GM10248 (cell line): ENCODE measurements around the gene CARD11.

ENCODE experiments used
- CTCF ChIA-PET: fragments of 300-600 bp; sonication (Branson Sonifier 250); formaldehyde crosslinking; extraction: SDS; loops from one replicate; lab custom pipeline; 2021; ENCODE audit warnings: antibody characterized with exemption; lab: Yijun Ruan, JAX
- POLR2A ChIA-PET: fragments of 350-650 bp; sonication (Branson Sonifier 250); formaldehyde crosslinking; extraction: SDS; loops from one replicate; lab custom pipeline; 2020; ENCODE audit warnings: antibody characterized with exemption; lab: Yijun Ruan, JAX
- DNase-seq: peaks from one replicate; pipeline ENCODE4 v3.0.0; 2012; ENCODE audit errors: extremely low spot score
- TF ChIP-seq, protein P1 (sequence below): IDR thresholded peaks from 2 replicates; pipeline ENCODE4 v1.5.1; 2012; ENCODE audit warnings: mild to moderate bottlenecking, low read depth; ENCODE audit errors: extremely low read depth, missing control alignments, control extremely low read depth

Gene CARD11

DNA sequence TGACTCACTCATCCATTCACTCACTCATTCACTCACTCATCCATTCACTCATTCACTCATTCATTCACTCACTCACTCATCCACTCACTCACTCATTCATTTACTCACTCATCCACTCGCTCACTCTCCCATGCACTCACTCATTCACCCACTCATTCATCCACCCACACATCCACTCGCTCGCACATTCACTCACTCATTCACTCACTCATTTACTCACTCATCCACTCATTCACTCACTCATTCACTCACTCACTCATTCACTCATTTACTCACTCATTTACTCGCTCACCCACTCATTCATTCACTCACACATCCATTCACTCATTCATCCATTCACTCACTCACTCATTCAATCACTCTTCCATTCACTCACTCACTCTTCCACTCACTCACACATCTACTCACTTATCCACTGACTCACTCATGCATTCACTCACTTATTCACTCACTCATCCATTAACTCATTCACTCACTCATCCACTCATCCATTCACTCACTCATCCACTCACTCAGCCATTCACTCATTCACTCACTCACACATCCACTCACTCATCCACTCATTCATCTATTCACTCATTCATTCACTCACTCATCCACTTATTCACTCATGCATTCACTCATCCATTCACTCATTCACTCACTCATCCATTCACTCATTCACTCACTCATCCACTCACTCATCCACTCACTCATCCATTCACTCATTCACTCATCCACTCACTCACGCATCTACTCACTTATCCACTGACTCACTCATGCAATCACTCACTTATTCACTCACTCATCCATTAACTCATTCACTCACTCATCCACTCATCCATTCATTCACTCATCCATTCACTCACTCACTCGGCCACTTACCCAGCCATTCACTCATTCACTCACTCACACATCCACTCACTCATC lies 74.0 kb downstream of the CARD11 start:
- no peak for DNase-seq
- ChIA-PET CTCF (no interaction called here), POLR2A (no interaction called here)
- TF ChIP-seq, protein P1, sequence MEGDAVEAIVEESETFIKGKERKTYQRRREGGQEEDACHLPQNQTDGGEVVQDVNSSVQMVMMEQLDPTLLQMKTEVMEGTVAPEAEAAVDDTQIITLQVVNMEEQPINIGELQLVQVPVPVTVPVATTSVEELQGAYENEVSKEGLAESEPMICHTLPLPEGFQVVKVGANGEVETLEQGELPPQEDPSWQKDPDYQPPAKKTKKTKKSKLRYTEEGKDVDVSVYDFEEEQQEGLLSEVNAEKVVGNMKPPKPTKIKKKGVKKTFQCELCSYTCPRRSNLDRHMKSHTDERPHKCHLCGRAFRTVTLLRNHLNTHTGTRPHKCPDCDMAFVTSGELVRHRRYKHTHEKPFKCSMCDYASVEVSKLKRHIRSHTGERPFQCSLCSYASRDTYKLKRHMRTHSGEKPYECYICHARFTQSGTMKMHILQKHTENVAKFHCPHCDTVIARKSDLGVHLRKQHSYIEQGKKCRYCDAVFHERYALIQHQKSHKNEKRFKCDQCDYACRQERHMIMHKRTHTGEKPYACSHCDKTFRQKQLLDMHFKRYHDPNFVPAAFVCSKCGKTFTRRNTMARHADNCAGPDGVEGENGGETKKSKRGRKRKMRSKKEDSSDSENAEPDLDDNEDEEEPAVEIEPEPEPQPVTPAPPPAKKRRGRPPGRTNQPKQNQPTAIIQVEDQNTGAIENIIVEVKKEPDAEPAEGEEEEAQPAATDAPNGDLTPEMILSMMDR = no peak

DNA sequence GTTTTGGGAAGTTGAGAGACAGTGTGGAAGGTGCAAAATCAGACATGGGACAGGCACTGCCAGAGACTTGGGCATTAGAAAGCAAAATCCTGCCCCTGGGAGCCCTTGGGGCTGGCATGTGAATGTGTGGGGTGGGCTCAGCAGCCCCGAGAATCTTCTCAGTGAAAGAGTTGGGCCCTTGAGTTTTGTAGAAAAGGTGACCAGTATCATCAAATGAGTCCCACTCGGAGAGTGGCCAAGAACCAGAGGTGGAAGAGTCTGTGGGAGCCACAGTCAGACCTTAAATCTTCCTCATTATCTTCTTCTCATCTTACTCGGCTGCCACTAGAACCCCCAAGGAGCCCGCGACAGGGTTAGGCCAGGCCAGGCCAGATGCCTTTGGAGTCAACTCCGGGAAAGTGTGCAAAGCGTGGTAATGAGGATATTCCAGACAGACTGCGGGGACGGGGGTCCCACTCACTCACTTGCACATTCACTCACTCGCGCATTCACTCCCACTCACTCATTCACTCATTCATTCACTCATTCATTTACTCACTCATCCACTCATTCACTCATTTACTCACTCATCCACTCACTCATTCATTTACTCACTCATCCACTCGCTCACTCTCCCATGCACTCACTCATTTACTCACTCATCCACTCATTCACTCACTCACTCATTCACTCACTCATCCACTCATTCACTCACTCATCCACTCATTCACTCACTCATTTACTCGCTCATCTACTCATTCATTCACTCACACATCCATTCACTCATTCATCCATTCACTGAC lies 74.9 kb downstream of the CARD11 start:
- POLR2A ChIA-PET = no interaction called here
- DNase-seq = no peak
- TF ChIP-seq, protein P1 = no peak
- CTCF ChIA-PET = no interaction called here

DNA sequence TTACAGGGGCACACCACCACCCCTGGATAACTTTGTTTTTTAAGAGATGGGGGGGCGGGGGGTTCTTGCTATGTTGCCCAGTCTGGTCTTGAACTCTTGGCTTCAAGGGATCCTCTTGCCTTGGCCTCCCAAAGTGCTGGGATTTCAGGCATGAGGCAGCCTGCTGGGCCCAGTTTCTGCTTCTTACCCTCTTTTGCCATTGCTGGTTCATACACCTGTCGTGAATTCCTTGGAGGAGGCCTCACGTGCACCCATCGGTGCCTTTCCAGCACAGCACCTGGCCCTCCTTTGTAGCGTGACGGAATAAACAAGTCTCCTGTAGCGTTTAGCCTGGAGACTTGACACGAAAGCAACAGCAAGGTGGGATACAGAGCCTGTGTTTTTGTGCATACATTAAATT lies 75.5 kb downstream of the CARD11 start:
- POLR2A ChIA-PET = no interaction called here
- CTCF ChIA-PET = interaction anchor here (2.3 kb wide), 1 partner anchor 16 kb away, joined by 5 read pairs; no protein-coding TSS in a partner anchor
- DNase-seq = no peak
- TF ChIP-seq, protein P1 = no peak

GRCh38 chr7:2967705-2968104 lies 76.0 kb downstream of the CARD11 start:
- TF ChIP-seq, protein P1 = no peak
- ChIA-PET CTCF (interaction anchor here (1.2 to 2.3 kb wide), 2 partner anchors 16 to 20 kb away, joined by 3 to 5 read pairs; no protein-coding TSS in a partner anchor), POLR2A (no interaction called here)

GRCh38 chr7:2967253-2967652 lies 76.4 kb downstream of the CARD11 start:
- TF ChIP-seq, protein P1 = no peak
- no peak for DNase-seq
- ChIA-PET CTCF (interaction anchor here (0.6 to 2.3 kb wide), 3 partner anchors 15 to 46 kb away, joined by 3 to 5 read pairs (median 3); no protein-coding TSS in a partner anchor), POLR2A (no interaction called here)

More at GRCh38 chr7:2967705-2968104, 76.0 kb downstream of the CARD11 start:
- DNase-seq = no peak

DNA sequence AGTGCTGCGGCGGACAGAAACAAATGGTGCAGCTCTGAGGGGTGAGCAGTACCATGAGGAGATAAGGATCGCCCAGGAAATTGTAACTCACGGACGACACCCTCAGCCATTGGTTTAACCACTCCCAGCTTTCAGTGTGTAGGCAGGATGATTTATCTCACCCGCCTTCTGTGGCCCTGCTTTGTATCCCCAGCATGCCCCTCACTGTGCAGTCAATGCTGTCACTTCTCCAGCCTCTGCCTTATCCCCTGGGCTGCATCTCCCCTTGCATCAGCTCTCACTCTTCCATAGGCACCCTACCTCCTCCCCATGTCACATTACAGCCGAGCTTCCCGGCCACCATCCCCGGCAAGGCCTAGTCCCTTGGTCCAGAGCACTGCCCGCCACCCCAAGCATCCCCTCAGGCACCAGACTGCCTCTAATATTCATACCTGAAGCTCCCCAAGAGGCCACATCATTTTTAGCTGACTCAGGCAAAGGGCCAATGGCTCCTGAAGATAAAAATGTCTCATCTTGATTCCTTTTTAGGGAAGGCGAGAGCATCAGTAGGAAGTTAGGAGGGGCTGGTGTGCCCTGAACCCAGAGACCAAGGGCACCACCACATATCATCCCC lies 77.1 kb downstream of the CARD11 start:
- ChIA-PET CTCF (interaction anchor here (0.6 to 2.3 kb wide), 4 partner anchors 12 to 47 kb away, joined by 3 to 5 read pairs (median 4); no protein-coding TSS in a partner anchor), POLR2A (no interaction called here)
- TF ChIP-seq, protein P1 = no peak
- DNase-seq = no peak
